ENCODE measurements around the gene NSMF.

The NSMF gene

DNA sequence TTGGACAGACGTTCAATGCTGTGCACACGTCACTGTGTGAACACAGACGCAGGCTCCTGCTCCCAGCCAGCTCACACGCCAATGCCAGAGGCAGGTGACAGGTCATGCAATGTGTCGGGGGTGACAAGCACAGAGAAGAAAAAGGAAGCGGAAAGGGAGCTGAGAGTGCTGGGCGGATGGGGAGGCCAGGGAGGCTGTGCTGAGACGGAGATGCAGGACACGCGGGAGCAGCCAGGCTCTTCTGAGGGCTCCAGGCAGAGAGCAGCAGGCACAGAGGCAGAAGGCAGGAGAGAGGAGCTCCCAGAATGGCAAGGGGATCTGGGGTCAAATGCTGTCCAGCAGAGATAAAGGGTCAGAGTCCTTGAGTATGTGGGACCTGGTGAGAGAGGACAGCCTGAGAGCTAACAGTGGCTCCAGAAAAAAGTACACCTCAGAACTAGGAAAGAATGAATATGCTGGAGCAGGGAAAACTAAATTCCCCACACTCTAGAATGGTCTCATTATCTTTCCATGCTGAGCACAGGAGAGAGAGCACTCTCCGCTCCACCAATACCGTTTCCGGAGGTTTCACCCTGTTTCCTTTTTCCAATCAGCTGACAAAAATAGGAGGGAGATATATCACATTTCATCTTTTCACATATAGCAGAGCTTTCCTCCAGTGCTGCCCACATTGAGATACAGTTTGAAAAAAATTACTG is 32.8 kb upstream of the NSMF start:
- Histone ChIP-seq H3K4me1 (ENCODE audit: control insufficient read depth in 1 of 2, insufficient read depth in 2 of 2, low read length in 2 of 2) (peaks cover 5 to 16% of the 10 kb centered on the region in 2 donors), H3K4me3 (ENCODE audit: low read depth in 1 of 2, low read length in 2 of 2) (no peak overlapping the region), H3K36me3 (ENCODE audit: control insufficient read depth in 1 of 2, insufficient read depth in 2 of 2, low read length in 2 of 2) (no peaks in the 10 kb centered on the region), H3K27ac (ENCODE audit: low read depth, low read length) (no peak overlapping the region), H3K9ac (ENCODE audit: low read depth in 1 of 2, low read length in 2 of 2) (no peak overlapping the region), H3K27me3 (ENCODE audit: control insufficient read depth in 1 of 2, insufficient read depth in 2 of 2, low read length in 2 of 2) (peaks cover 0 to 8% of the 10 kb centered on the region in 2 donors), H3K9me3 (ENCODE audit: control insufficient read depth in 1 of 2, low read length in 2 of 2) (no peaks in the 10 kb centered on the region)

DNA sequence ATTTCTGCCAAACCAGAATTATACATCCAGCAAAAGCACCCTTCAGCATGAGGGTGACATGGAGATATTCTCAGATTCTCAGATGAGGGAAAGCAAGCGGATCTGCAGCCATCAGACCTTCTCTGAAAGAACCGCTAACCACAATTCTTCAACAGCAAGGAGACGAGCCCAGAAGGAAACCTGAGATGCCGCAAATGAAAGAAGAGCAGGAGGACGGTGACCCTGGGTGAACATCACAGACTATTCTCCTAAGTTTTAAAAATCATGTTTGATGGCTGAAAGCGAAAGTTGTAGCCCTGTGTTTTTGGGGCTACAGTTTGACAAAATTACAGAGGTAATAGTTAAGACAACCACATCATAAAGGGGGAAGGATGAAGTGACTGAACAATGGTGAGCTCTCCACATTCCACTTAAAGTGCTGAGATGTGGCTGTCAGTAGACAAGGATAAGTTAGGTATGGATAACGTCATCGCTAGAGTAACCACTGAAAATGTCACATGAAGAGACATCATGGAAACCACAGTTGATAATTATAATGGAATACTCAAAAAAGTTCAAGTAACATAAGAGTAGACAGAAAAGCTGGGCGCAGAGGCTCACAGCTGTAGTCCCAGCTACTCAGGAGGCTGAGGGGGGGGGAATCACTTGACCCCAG is 31.5 kb upstream of the NSMF start:
- Histone ChIP-seq H3K36me3 (ENCODE audit: control insufficient read depth in 1 of 2, insufficient read depth in 2 of 2, low read length in 2 of 2) (no peaks in the 10 kb centered on the region), H3K27me3 (ENCODE audit: control insufficient read depth in 1 of 2, insufficient read depth in 2 of 2, low read length in 2 of 2) (peaks cover 3 to 8% of the 10 kb centered on the region in 2 donors), H3K4me3 (ENCODE audit: low read depth in 1 of 2, low read length in 2 of 2) (no peak overlapping the region), H3K9ac (ENCODE audit: low read depth in 1 of 2, low read length in 2 of 2) (no peak overlapping the region), H3K4me1 (ENCODE audit: control insufficient read depth in 1 of 2, insufficient read depth in 2 of 2, low read length in 2 of 2) (peaks cover 5 to 16% of the 10 kb centered on the region in 2 donors), H3K9me3 (ENCODE audit: control insufficient read depth in 1 of 2, low read length in 2 of 2) (no peaks in the 10 kb centered on the region), H3K27ac (ENCODE audit: low read depth, low read length) (no peak overlapping the region)

- Histone ChIP-seq H3K9me3 (ENCODE audit: control insufficient read depth in 1 of 2, low read length in 2 of 2) (no peaks in the 10 kb centered on the region), H3K27ac (ENCODE audit: low read depth, low read length) (no peak overlapping the region), H3K4me1 (ENCODE audit: control insufficient read depth in 1 of 2, insufficient read depth in 2 of 2, low read length in 2 of 2) (peaks cover 5 to 6% of the 10 kb centered on the region in 2 donors), H3K4me3 (ENCODE audit: low read depth in 1 of 2, low read length in 2 of 2) (no peak overlapping the region), H3K27me3 (ENCODE audit: control insufficient read depth in 1 of 2, insufficient read depth in 2 of 2, low read length in 2 of 2) (peaks cover 3 to 8% of the 10 kb centered on the region in 2 donors), H3K36me3 (ENCODE audit: control insufficient read depth in 1 of 2, insufficient read depth in 2 of 2, low read length in 2 of 2) (no peaks in the 10 kb centered on the region), H3K9ac (ENCODE audit: low read depth in 1 of 2, low read length in 2 of 2) (no peak overlapping the region)
Observed at GRCh38 chr9:137488906-137489305, 29.8 kb upstream of the NSMF start.

GRCh38 chr9:137488327-137488653 is 29.2 kb upstream of the NSMF start:
- no peak overlapping the region for H3K9ac ChIP-seq (ENCODE audit: low read depth in 1 of 2, low read length in 2 of 2)
- no peak overlapping the region for H3K4me3 ChIP-seq (ENCODE audit: low read depth in 1 of 2, low read length in 2 of 2)
- no peak overlapping the region for H3K27ac ChIP-seq (ENCODE audit: low read depth, low read length)
- peaks cover 5 to 6% of the 10 kb centered on the region in 2 donors for H3K4me1 ChIP-seq (ENCODE audit: control insufficient read depth in 1 of 2, insufficient read depth in 2 of 2, low read length in 2 of 2)
- H3K27me3 ChIP-seq (ENCODE audit: control insufficient read depth in 1 of 2, insufficient read depth in 2 of 2, low read length in 2 of 2), result peaks cover 3 to 8% of the 10 kb centered on the region in 2 donors
- H3K9me3 ChIP-seq (ENCODE audit: control insufficient read depth in 1 of 2, low read length in 2 of 2), result no peaks in the 10 kb centered on the region
- H3K36me3 ChIP-seq (ENCODE audit: control insufficient read depth in 1 of 2, insufficient read depth in 2 of 2, low read length in 2 of 2), result no peaks in the 10 kb centered on the region

DNA sequence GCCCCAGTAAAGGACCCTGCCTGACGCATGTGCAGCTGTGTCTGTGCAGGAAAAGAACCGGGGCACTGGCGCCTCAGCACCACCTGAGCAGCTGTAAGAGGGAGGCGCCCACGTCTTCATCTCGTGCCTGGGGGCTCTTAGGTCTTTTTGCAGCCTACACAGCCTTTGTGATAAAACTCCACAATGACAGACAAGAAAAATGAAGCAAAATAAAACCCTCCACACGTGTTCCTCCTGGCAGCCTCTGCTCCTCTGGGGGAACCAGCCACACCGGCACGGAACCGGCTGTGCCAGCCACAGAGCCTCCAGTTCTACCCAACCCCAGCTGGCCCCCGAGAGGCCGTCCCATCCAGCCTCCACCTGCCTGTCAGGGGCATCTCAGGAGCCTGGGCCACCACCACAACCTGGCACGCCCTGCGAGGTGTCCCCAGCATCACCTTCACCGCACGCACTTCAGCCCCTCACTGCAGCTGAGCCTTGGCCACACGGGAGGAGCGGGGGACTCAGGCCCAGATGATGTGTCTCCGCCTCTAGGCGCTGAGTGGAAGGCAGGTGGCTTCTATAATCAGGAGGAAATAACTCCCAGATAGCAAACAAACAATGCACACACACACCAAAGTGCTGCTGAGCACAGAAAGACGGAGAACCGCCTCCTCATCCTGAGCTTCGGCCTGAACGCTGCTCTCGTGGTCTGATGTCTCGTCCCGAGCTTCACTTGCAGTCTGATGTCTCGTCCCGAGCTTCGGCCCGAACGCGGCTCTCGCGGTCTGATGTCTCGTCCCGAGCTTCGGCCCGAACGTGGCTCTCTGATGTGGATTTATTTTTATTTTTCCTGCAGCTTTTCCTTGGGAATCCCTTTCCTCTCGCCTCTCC is 28.6 kb upstream of the NSMF start:
- Histone ChIP-seq H3K27ac (ENCODE audit: low read depth, low read length) (no peak overlapping the region), H3K27me3 (ENCODE audit: control insufficient read depth in 1 of 2, insufficient read depth in 2 of 2, low read length in 2 of 2) (peaks cover 3 to 8% of the 10 kb centered on the region in 2 donors), H3K4me1 (ENCODE audit: control insufficient read depth in 1 of 2, insufficient read depth in 2 of 2, low read length in 2 of 2) (peaks cover 5 to 6% of the 10 kb centered on the region in 2 donors), H3K36me3 (ENCODE audit: control insufficient read depth in 1 of 2, insufficient read depth in 2 of 2, low read length in 2 of 2) (no peaks in the 10 kb centered on the region), H3K4me3 (ENCODE audit: low read depth in 1 of 2, low read length in 2 of 2) (peak overlapping the region in 1 of 2 donors; percentile 8), H3K9me3 (ENCODE audit: control insufficient read depth in 1 of 2, low read length in 2 of 2) (no peaks in the 10 kb centered on the region), H3K9ac (ENCODE audit: low read depth in 1 of 2, low read length in 2 of 2) (no peak overlapping the region)

DNA sequence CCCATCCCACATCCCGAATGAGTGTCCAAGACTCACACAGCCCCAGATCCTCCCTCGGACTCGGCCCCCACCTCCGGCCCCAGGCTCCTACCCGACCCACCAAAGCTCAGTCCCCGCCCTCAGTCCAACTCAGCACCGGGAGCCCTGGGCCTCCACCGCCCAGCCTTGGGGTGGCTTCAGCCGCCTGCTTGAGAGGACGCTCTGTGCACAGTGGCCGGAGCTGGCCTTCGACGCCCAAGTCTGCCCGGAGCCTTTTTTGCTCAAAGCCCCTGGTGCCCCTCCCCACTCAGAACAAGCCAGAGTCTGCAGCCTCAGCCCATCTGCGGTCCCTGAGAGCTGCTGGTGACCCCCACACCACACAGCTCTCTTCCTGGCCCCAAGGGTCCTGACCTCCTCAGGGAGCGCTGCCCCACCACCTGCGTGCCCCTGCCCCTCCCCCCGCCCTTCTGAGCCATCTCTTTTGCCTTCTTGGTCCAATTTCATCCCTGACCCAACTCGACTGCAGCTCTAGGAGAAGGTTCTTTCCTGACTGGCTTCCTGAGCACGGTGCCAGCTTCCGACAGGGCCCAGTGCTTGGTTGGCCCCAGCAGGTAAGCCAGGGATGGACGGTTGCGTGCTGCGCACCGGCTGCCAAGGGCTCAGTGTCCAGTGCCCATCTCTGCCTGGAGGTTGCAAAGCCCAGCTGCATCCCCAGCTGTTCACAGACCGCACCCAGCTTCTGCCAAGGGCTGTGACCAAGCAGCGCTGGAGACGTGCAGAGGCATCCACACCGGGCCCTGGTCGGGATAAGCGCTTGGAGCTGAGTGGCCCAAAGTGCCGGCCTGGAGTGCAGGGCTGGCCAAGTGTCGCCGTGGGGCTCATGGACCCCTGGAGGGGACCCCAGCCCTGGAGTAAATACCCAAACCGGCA is 27.7 kb upstream of the NSMF start:
- H3K36me3 ChIP-seq (ENCODE audit: control insufficient read depth in 1 of 2, insufficient read depth in 2 of 2, low read length in 2 of 2), result no peaks in the 10 kb centered on the region
- no peak overlapping the region for H3K27ac ChIP-seq (ENCODE audit: low read depth, low read length)
- no peak overlapping the region for H3K9ac ChIP-seq (ENCODE audit: low read depth in 1 of 2, low read length in 2 of 2)
- no peaks in the 10 kb centered on the region for H3K9me3 ChIP-seq (ENCODE audit: control insufficient read depth in 1 of 2, low read length in 2 of 2)
- peaks cover 5 to 6% of the 10 kb centered on the region in 2 donors for H3K4me1 ChIP-seq (ENCODE audit: control insufficient read depth in 1 of 2, insufficient read depth in 2 of 2, low read length in 2 of 2)
- H3K27me3 ChIP-seq (ENCODE audit: control insufficient read depth in 1 of 2, insufficient read depth in 2 of 2, low read length in 2 of 2), result peaks cover 3 to 8% of the 10 kb centered on the region in 2 donors
- no peak overlapping the region for H3K4me3 ChIP-seq (ENCODE audit: low read depth in 1 of 2, low read length in 2 of 2)

- H3K4me1 ChIP-seq (ENCODE audit: control insufficient read depth in 1 of 2, insufficient read depth in 2 of 2, low read length in 2 of 2), result peaks cover 5 to 6% of the 10 kb centered on the region in 2 donors
- H3K36me3 ChIP-seq (ENCODE audit: control insufficient read depth in 1 of 2, insufficient read depth in 2 of 2, low read length in 2 of 2), result no peaks in the 10 kb centered on the region
- no peaks in the 10 kb centered on the region for H3K9me3 ChIP-seq (ENCODE audit: control insufficient read depth in 1 of 2, low read length in 2 of 2)
- H3K27ac ChIP-seq (ENCODE audit: low read depth, low read length), result no peak overlapping the region
- no peak overlapping the region for H3K9ac ChIP-seq (ENCODE audit: low read depth in 1 of 2, low read length in 2 of 2)
- H3K4me3 ChIP-seq (ENCODE audit: low read depth in 1 of 2, low read length in 2 of 2), result no peak overlapping the region
- H3K27me3 ChIP-seq (ENCODE audit: control insufficient read depth in 1 of 2, insufficient read depth in 2 of 2, low read length in 2 of 2), result peaks cover 3 to 8% of the 10 kb centered on the region in 2 donors
Observed at GRCh38 chr9:137486141-137486490, 27.0 kb upstream of the NSMF start.

GRCh38 chr9:137485343-137486140 is 26.4 kb upstream of the NSMF start:
- H3K4me3 ChIP-seq (ENCODE audit: low read depth in 1 of 2, low read length in 2 of 2), result no peak overlapping the region
- no peaks in the 10 kb centered on the region for H3K9me3 ChIP-seq (ENCODE audit: control insufficient read depth in 1 of 2, low read length in 2 of 2)
- peaks cover 3 to 8% of the 10 kb centered on the region in 2 donors for H3K27me3 ChIP-seq (ENCODE audit: control insufficient read depth in 1 of 2, insufficient read depth in 2 of 2, low read length in 2 of 2)
- no peak overlapping the region for H3K27ac ChIP-seq (ENCODE audit: low read depth, low read length)
- H3K4me1 ChIP-seq (ENCODE audit: control insufficient read depth in 1 of 2, insufficient read depth in 2 of 2, low read length in 2 of 2), result peaks cover 5 to 6% of the 10 kb centered on the region in 2 donors
- H3K36me3 ChIP-seq (ENCODE audit: control insufficient read depth in 1 of 2, insufficient read depth in 2 of 2, low read length in 2 of 2), result no peaks in the 10 kb centered on the region
- no peak overlapping the region for H3K9ac ChIP-seq (ENCODE audit: low read depth in 1 of 2, low read length in 2 of 2)
